Stimulated activated CD8-positive, alpha-beta memory T cell treated with anti-CD3 and anti-CD28 coated beads, Interleukin-15, amount 100 ng/mL, for 4 hours (primary cell): ENCODE measurements around the gene PDGFA.

Source experiments
- DNase-seq, 2 donors: peaks; one replicate each; pipeline ENCODE4 v3.0.0-alpha.2; 2020; ENCODE audit warnings: low read depth in 2 of 2

PDGFA gene

GRCh38 chr7:491292-491957, 28.2 kb downstream of the PDGFA start:
- DNase-seq: no peak

GRCh38 chr7:490461-491291, 29.0 kb downstream of the PDGFA start:
- DNase-seq: no peak

- DNase-seq: no peak
Observed at GRCh38 chr7:489876-490275, 29.8 kb downstream of the PDGFA start.

GRCh38 chr7:486216-486743, 33.4 kb downstream of the PDGFA start:
- no peak for DNase-seq

GRCh38 chr7:485188-486081, 34.2 kb downstream of the PDGFA start:
- DNase-seq: no peak

- DNase-seq: no peak
Observed at GRCh38 chr7:484356-485101, 35.1 kb downstream of the PDGFA start.

- DNase-seq: no peak
Observed at GRCh38 chr7:483656-484355, 35.8 kb downstream of the PDGFA start.

- DNase-seq: no peak
Observed at GRCh38 chr7:482521-483083, 37.0 kb downstream of the PDGFA start.

- no peak for DNase-seq
Observed at GRCh38 chr7:481219-481930, 38.3 kb downstream of the PDGFA start.

GRCh38 chr7:480531-481218, 39.0 kb downstream of the PDGFA start:
- no peak for DNase-seq

GRCh38 chr7:479948-480499, 39.6 kb downstream of the PDGFA start:
- DNase-seq: no peak

- no peak for DNase-seq
Observed at GRCh38 chr7:479115-479947, 40.3 kb downstream of the PDGFA start.

GRCh38 chr7:477626-478220, 41.9 kb downstream of the PDGFA start:
- no peak for DNase-seq

GRCh38 chr7:476736-477360, 42.8 kb downstream of the PDGFA start:
- DNase-seq: no peak

- no peak for DNase-seq
Observed at GRCh38 chr7:475951-476441, 43.6 kb downstream of the PDGFA start.

GRCh38 chr7:475425-475728, 44.3 kb downstream of the PDGFA start:
- DNase-seq: no peak
